Smooth muscle cell (in vitro differentiated cells): ENCODE data around the gene ATP13A4. TPM values are rescaled to one million over a fixed set of nuclear protein-coding genes. Genes with fewer than 3 reads are reported as not detected.

Experiments
- DNase-seq: peaks from one replicate; lab custom pipeline; 2025; ENCODE audit not compliant: unreplicated experiment; lab: John Stamatoyannopoulos, UW
- H2AFZ ChIP-seq: fragments of 200-600 bp; sonication (generic); 2 replicates; pipeline ENCODE4 v1.6.0; 2016; ENCODE audit warnings: antibody characterized with exemption, low read depth, mild to moderate bottlenecking
- H3F3A ChIP-seq: fragments of 200-600 bp; sonication (generic); 2 replicates; pipeline ENCODE4 v1.6.0; 2017; ENCODE audit warnings: antibody characterized with exemption, low read depth
- H3K27ac ChIP-seq: fragments of 200-600 bp; sonication (generic); 2 replicates; pipeline ENCODE4 v1.5.1; 2016; ENCODE audit warnings: low read depth, mild to moderate bottlenecking
- H3K27me3 ChIP-seq: fragments of 200-600 bp; sonication (generic); 2 replicates; pipeline ENCODE4 v1.6.1; 2016; ENCODE audit warnings: low read depth, mild to moderate bottlenecking
- H3K36me3 ChIP-seq: fragments of 200-600 bp; sonication (generic); 2 replicates; pipeline ENCODE4 v1.5.1; 2016; ENCODE audit warnings: low read depth
- H3K4me1 ChIP-seq: fragments of 200-600 bp; sonication (generic); 2 replicates; pipeline ENCODE4 v1.5.1; 2016; ENCODE audit warnings: low read depth
- H3K4me2 ChIP-seq: fragments of 200-600 bp; sonication (generic); 2 replicates; pipeline ENCODE4 v1.6.0; 2016; ENCODE audit warnings: mild to moderate bottlenecking
- H3K4me3 ChIP-seq: fragments of 200-600 bp; sonication (generic); 2 replicates; pipeline ENCODE4 v1.5.1; 2016; ENCODE audit warnings: mild to moderate bottlenecking
- H3K79me2 ChIP-seq: fragments of 200-600 bp; sonication (generic); 2 replicates; pipeline ENCODE4 v1.6.0; 2016; ENCODE audit warnings: low read depth, mild to moderate bottlenecking
- H3K9ac ChIP-seq: fragments of 200-600 bp; sonication (generic); 2 replicates; pipeline ENCODE4 v1.6.0; 2016; ENCODE audit warnings: low read depth
- H3K9me3 ChIP-seq: fragments of 200-600 bp; sonication (generic); replicated peaks from 2 replicates; pipeline ENCODE4 v1.5.1; 2016; ENCODE audit warnings: low read depth
- H4K20me1 ChIP-seq: fragments of 200-600 bp; sonication (generic); 2 replicates; pipeline ENCODE4 v1.6.0; 2016; ENCODE audit warnings: low read depth
- WGBS: methylation state at CpG from one replicate; pipeline ENCODE4 v1.1.7; 2016; ENCODE audit warnings: low lambda C conversion rate; 5-methylcytosine and 5-hydroxymethylcytosine counted together
- polyA plus RNA-seq: library from polyadenylated mRNA; unstranded; fragments of >200 nt; fragmentation: Nextera tagmentation; extraction: Ambion mirVana; gene quantifications from 2 replicates; pipeline ENCODE4 v1.2.1, GENCODE V29; 2016
- total RNA-seq: library from RNA; depleted of rRNA; stranded (reverse); fragments of >200 nt; gene quantifications from 2 replicates; pipeline ENCODE4 v1.2.3, GENCODE V29; 2014
- TF ChIP-seq, protein P1 (sequence below): fragments of 200-600 bp; sonication (generic); IDR thresholded peaks from 2 replicates; pipeline ENCODE4 v1.5.1; 2017; ENCODE audit warnings: borderline replicate concordance, mild to moderate bottlenecking, antibody characterized with exemption; ENCODE audit not compliant: insufficient read depth, poor library complexity, severe bottlenecking

The ATP13A4 gene
- total and polyA plus RNA-seq, 2 experiments from 2014 or later, result 0.27 to 0.50 TPM

DNA sequence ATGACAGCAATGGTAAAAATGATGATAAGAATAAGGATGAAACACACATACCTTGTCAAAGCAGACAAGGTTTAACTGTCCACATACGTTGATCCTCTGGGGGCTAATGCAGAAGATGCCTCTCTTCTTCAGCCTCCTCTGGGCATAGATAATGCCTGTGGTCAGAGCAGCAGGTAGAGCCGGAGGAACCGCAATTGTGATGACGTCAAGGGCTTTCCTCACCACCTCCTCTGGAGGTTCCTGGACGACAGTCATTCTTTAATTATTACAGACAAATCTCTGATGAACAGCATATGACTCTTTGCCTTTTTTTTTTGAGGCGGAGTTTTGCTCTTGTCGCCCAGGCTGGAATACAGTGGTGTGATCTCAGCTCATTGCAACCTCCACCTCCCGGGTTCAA, 89.8 kb downstream of the ATP13A4 start:
- Histone ChIP-seq H2AFZ (no peak overlapping the region), H4K20me1 (no peaks in the 10 kb centered on the region), H3K4me1 (no peaks in the 10 kb centered on the region), H3K27me3 (no peaks in the 10 kb centered on the region), H3K36me3 (no peaks in the 10 kb centered on the region), H3F3A (no peaks in the 10 kb centered on the region), H3K27ac (no peak overlapping the region), H3K4me3 (no peak overlapping the region), H3K4me2 (no peak overlapping the region), H3K9ac (no peak overlapping the region), H3K79me2 (no peaks in the 10 kb centered on the region), H3K9me3 (no peaks in the 10 kb centered on the region)
- DNase-seq, result no peak
- TF ChIP-seq, protein P1, sequence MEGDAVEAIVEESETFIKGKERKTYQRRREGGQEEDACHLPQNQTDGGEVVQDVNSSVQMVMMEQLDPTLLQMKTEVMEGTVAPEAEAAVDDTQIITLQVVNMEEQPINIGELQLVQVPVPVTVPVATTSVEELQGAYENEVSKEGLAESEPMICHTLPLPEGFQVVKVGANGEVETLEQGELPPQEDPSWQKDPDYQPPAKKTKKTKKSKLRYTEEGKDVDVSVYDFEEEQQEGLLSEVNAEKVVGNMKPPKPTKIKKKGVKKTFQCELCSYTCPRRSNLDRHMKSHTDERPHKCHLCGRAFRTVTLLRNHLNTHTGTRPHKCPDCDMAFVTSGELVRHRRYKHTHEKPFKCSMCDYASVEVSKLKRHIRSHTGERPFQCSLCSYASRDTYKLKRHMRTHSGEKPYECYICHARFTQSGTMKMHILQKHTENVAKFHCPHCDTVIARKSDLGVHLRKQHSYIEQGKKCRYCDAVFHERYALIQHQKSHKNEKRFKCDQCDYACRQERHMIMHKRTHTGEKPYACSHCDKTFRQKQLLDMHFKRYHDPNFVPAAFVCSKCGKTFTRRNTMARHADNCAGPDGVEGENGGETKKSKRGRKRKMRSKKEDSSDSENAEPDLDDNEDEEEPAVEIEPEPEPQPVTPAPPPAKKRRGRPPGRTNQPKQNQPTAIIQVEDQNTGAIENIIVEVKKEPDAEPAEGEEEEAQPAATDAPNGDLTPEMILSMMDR, result no peak
- 92% methylated on average over 8 of the region's 8 CpGs for WGBS

- Histone ChIP-seq H4K20me1 (no peaks in the 10 kb centered on the region), H3K4me2 (no peak overlapping the region), H3K36me3 (no peaks in the 10 kb centered on the region), H3K27me3 (no peaks in the 10 kb centered on the region), H3K27ac (no peak overlapping the region), H3K9ac (no peak overlapping the region), H2AFZ (no peak overlapping the region), H3F3A (no peaks in the 10 kb centered on the region), H3K9me3 (no peaks in the 10 kb centered on the region), H3K4me3 (no peak overlapping the region), H3K79me2 (no peaks in the 10 kb centered on the region), H3K4me1 (no peaks in the 10 kb centered on the region)
- 89% methylated on average over 4 of the region's 4 CpGs for WGBS
- TF ChIP-seq, protein P1, result no peak
- DNase-seq, result no peak
Measured at GRCh38 chr3:193457526-193457925, 97.2 kb downstream of the ATP13A4 start.

- Histone ChIP-seq H3K36me3 (no peaks in the 10 kb centered on the region), H3K79me2 (no peaks in the 10 kb centered on the region), H3F3A (no peaks in the 10 kb centered on the region), H3K9me3 (no peaks in the 10 kb centered on the region), H3K9ac (no peak overlapping the region), H3K4me1 (no peaks in the 10 kb centered on the region), H4K20me1 (no peaks in the 10 kb centered on the region), H2AFZ (no peak overlapping the region), H3K27ac (no peak overlapping the region), H3K27me3 (no peaks in the 10 kb centered on the region), H3K4me3 (no peak overlapping the region), H3K4me2 (no peak overlapping the region)
- TF ChIP-seq, protein P1, result peak; percentile 20
- DNase-seq, result no peak
Measured at GRCh38 chr3:193452338-193452737, 102.4 kb downstream of the ATP13A4 start.

GRCh38 chr3:193451902-193452301, 102.8 kb downstream of the ATP13A4 start:
- Histone ChIP-seq H3K9ac (no peak overlapping the region), H3K4me3 (no peak overlapping the region), H3F3A (no peaks in the 10 kb centered on the region), H3K79me2 (no peaks in the 10 kb centered on the region), H3K27ac (no peak overlapping the region), H3K4me1 (no peaks in the 10 kb centered on the region), H3K27me3 (no peaks in the 10 kb centered on the region), H3K36me3 (no peaks in the 10 kb centered on the region), H2AFZ (no peak overlapping the region), H4K20me1 (no peaks in the 10 kb centered on the region), H3K9me3 (no peaks in the 10 kb centered on the region), H3K4me2 (no peak overlapping the region)
- TF ChIP-seq, protein P1, result no peak
- DNase-seq, result no peak
- 93% methylated on average over 4 of the region's 4 CpGs for WGBS
